Spleen (tissue), 11 donors: ENCODE results near the gene GPATCH4. TPM values are rescaled to one million over a fixed set of nuclear protein-coding genes. Genes with fewer than 3 reads are reported as not detected.
A peak's percentile ranks its signal among the peaks of the same experiment; 100 is the strongest.

Experiments
- DNase-seq: peaks from one replicate; pipeline ENCODE4 v3.0.0-alpha.2; 2020
- H3K27ac ChIP-seq, 8 donors: fragments of 200-600 bp; sonication (generic) in 7 of 8; 1 replicate in 4 of 8; 2 replicates in 4 of 8; pipeline versions ENCODE4 v1.5.0 to v1.8.0; 2016 to 2021; ENCODE audit warnings: inconsistent platforms in 4 of 8, mild to moderate bottlenecking in 4 of 8, moderate library complexity in 1 of 8
- H3K27me3 ChIP-seq, 7 donors: fragments of 200-600 bp; sonication (generic) in 6 of 7; replicated peaks in 1 of 7; 1 replicate in 4 of 7; 2 replicates in 3 of 7; pipeline versions ENCODE4 v1.5.0 to v1.8.0; 2016 to 2021; ENCODE audit warnings: inconsistent platforms in 3 of 7, mild to moderate bottlenecking in 1 of 7
- H3K36me3 ChIP-seq, 6 donors: fragments of 200-600 bp; sonication (generic) in 5 of 6; 1 replicate in 4 of 6; 2 replicates in 2 of 6; pipeline versions ENCODE4 v1.5.0 to v1.8.0; 2016 to 2021; ENCODE audit warnings: inconsistent platforms in 2 of 6
- H3K4me1 ChIP-seq, 6 donors: fragments of 200-600 bp; sonication (generic) in 5 of 6; 1 replicate in 3 of 6; 2 replicates in 3 of 6; pipeline versions ENCODE4 v1.5.0 to v1.8.0; 2016 to 2021; ENCODE audit warnings: inconsistent platforms in 3 of 6
- H3K4me3 ChIP-seq, 8 donors: fragments of 200-600 bp; sonication (generic) in 7 of 8; 1 replicate in 4 of 8; 2 replicates in 4 of 8; pipeline versions ENCODE4 v1.5.0 to v1.8.0; 2016 to 2021; ENCODE audit warnings: inconsistent platforms in 4 of 8, mild to moderate bottlenecking in 4 of 8, moderate library complexity in 2 of 8
- H3K9me3 ChIP-seq, 8 donors: fragments of 200-600 bp; sonication (generic) in 7 of 8; 1 replicate in 4 of 8; 2 replicates in 4 of 8; pipeline versions ENCODE4 v1.5.0 to v1.8.0; 2016 to 2021; ENCODE audit warnings: inconsistent platforms in 4 of 8
- POLR2A ChIP-seq, 3 donors: fragments of 450-650 bp; IDR thresholded peaks; one replicate each; pipeline ENCODE4 v1.5.1; 2017; ENCODE audit warnings: antibody characterized with exemption in 3 of 3, mild to moderate bottlenecking in 1 of 3
- POLR2AphosphoS5 ChIP-seq, 3 donors: sonication (generic); formaldehyde crosslinking; IDR thresholded peaks; one replicate each; pipeline ENCODE4 v1.5.1; 2017; ENCODE audit warnings: antibody characterized with exemption in 3 of 3
- WGBS, 5 donors: extraction: QIAGEN DNeasy Blood & Tissue Kit in 3 of 5; methylation state at CpG; one replicate each; pipeline versions ENCODE4 v1.1.5 to v1.1.7; 2013 to 2018; 5-methylcytosine and 5-hydroxymethylcytosine counted together
- intact Hi-C: fragments of 100-400 bp; cut with DNase I; formaldehyde crosslinking; loops from one replicate; pipeline ENCODE4 v1.15.0; 2023; ENCODE audit warnings: low total_unique reads
- polyA plus RNA-seq, 3 donors: library from polyadenylated mRNA; stranded (reverse); fragments of 200-250 nt; gene quantifications; one replicate each; pipeline ENCODE4 v1.2.1, GENCODE V29; 2013
- total RNA-seq, 7 donors: library from RNA; depleted of rRNA in 3 of 7; stranded (reverse); fragments of >200 nt in 3 of 7; fragmentation: NEBNext Ultra II Directional in 4 of 7; extraction: Animal tissue kit (Norgen Biotek cat#: 25700) in 4 of 7; gene quantifications; one replicate each; pipeline versions ENCODE4 v1.1.0 to v1.2.1, GENCODE V29; 2016 to 2021
- TF ChIP-seq, protein P1 (sequence below), 11 experiments: fragments of 200-600 bp in 7 of 11; fragments of 450-650 bp in 4 of 11; sonication (generic) in 4 of 11; IDR thresholded peaks in 8 of 11; conservative IDR thresholded peaks in 3 of 11; 1 replicate in 7 of 11; 2 replicates in 4 of 11; pipeline versions ENCODE4 v1.4.0 to v1.8.0; 2016 to 2021; ENCODE audit warnings: antibody characterized with exemption in 11 of 11, inconsistent platforms in 4 of 11, mild to moderate bottlenecking in 1 of 11
- donor health status: healthy with polysubstance abuse.
- donor health status: DM: no; HTN: no; CAD: no; lungs with moderate emphysema.
- donor health status: DM: no; HTN: no; CAD: no.
- donor health status: Bipolar disorder and iron deficiency.
- donor health status: healthy.
- donor health status: DM: no; HTN: no; CAD: no.
- donor health status: DM: yes; HTN: yes; CAD: no.

GPATCH4 gene
- total and polyA plus RNA-seq, 10 donors = 12.3 to 49.6 (median 25.5) TPM

DNA sequence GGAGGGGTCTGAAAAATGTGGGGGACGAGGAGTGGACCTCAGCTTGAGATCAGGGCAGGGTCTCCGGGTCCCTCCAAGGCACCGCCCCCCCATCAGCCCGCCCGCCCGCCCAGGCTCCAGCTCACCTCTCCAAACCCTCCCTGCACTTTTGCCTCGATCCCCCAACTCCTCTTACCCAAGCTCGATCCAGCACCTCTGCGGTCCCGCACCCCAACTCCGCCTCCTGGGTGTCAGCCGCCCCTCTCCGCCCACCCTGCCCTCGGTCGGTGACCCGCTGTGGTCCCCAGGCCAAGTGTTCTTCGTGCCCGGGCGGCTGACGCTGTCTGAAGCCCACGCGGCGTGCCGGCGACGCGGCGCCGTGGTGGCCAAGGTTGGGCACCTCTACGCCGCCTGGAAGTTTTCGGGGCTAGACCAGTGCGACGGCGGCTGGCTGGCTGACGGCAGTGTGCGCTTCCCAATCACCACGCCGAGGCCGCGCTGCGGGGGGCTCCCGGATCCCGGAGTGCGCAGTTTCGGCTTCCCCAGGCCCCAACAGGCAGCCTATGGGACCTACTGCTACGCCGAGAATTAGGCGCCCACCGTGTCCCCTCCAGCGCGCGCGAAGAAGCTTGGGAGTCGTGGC lies 23.6 kb upstream of the GPATCH4 start:
- Histone ChIP-seq H3K27ac (peak overlapping the region in 1 of 8 donors; percentile 46), H3K27me3 (peaks cover 5 to 94% (median 44%) of the 10 kb centered on the region in 7 donors), H3K4me1 (peaks cover 24 to 33% (median 28%) of the 10 kb centered on the region in 6 donors), H3K36me3 (no peaks in the 10 kb centered on the region), H3K9me3 (no peaks in the 10 kb centered on the region), H3K4me3 (peak overlapping the region; percentile 29 to 71 (median 38))
- 2 to 4% (median 3%) methylated on average over 43 to 54 of the region's 55 CpGs; no CpG with 5 or more reads in 1 of the 5 donors for WGBS, 5 donors
- TF ChIP-seq POLR2A (IDR thresholded peaks at IDR 0.05) = no peak
- no peak for TF ChIP-seq POLR2AphosphoS5 (IDR thresholded peaks at IDR 0.05)
- TF ChIP-seq, protein P1, sequence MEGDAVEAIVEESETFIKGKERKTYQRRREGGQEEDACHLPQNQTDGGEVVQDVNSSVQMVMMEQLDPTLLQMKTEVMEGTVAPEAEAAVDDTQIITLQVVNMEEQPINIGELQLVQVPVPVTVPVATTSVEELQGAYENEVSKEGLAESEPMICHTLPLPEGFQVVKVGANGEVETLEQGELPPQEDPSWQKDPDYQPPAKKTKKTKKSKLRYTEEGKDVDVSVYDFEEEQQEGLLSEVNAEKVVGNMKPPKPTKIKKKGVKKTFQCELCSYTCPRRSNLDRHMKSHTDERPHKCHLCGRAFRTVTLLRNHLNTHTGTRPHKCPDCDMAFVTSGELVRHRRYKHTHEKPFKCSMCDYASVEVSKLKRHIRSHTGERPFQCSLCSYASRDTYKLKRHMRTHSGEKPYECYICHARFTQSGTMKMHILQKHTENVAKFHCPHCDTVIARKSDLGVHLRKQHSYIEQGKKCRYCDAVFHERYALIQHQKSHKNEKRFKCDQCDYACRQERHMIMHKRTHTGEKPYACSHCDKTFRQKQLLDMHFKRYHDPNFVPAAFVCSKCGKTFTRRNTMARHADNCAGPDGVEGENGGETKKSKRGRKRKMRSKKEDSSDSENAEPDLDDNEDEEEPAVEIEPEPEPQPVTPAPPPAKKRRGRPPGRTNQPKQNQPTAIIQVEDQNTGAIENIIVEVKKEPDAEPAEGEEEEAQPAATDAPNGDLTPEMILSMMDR (IDR thresholded peaks at IDR 0.05 in 8 of 11, conservative IDR thresholded peaks at IDR 0.05 in 3 of 11) = no peak
- intact Hi-C loops = no loop called here
- DNase-seq = no peak

DNA sequence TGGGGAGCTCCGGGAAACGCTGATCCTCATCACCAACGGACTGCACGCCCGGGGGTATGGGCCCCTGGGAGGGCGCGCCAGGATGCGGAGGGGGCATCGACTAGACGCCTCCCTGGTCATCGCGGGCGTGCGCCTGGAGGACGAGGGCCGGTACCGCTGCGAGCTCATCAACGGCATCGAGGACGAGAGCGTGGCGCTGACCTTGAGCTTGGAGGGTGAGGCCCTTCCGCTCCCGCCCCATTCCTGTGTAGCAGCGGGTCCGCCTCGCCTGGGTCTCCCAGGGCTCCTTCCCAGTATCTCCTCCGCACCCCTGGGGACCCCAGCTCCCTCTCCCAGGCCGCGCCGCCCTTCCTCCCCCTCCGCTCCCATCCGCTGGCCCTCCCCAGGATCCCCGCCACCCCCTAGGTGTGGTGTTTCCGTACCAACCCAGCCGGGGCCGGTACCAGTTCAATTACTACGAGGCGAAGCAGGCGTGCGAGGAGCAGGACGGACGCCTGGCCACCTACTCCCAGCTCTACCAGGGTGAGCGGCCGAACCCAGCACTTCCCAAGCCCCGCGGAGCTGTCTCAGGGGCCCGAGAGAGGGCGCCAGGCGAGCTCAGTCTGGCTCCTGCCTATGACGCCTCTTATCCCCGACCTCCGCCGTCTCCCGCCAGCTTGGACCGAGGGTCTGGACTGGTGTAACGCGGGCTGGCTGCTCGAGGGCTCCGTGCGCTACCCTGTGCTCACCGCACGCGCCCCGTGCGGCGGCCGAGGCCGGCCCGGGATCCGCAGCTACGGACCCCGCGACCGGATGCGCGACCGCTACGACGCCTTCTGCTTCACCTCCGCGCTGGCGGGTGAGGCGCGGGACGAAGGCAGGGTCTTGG lies 22.9 kb upstream of the GPATCH4 start:
- Histone ChIP-seq H3K9me3 (no peaks in the 10 kb centered on the region), H3K4me1 (peaks cover 24 to 33% (median 28%) of the 10 kb centered on the region in 6 donors), H3K36me3 (no peaks in the 10 kb centered on the region), H3K27ac (peak overlapping the region in 4 of 8 donors; percentile 4 to 46 (median 22)), H3K4me3 (peak overlapping the region; percentile 29 to 71 (median 38)), H3K27me3 (peaks cover 5 to 94% (median 44%) of the 10 kb centered on the region in 7 donors)
- whole genome bisulfite sequencing, 5 donors = 1 to 5% (median 2%) methylated on average over 51 to 87 of the region's 87 CpGs
- intact Hi-C loops = no loop called here
- DNase-seq = peak; percentile 81
- peak in 2 of 3 donors; percentile 35 to 37 for TF ChIP-seq POLR2AphosphoS5 (IDR thresholded peaks at IDR 0.05)
- TF ChIP-seq, protein P1 (IDR thresholded peaks at IDR 0.05 in 8 of 11, conservative IDR thresholded peaks at IDR 0.05 in 3 of 11) = peak in 4 of 11 experiments; percentile 19 to 32 (median 25)
- no peak for TF ChIP-seq POLR2A (IDR thresholded peaks at IDR 0.05)

DNA sequence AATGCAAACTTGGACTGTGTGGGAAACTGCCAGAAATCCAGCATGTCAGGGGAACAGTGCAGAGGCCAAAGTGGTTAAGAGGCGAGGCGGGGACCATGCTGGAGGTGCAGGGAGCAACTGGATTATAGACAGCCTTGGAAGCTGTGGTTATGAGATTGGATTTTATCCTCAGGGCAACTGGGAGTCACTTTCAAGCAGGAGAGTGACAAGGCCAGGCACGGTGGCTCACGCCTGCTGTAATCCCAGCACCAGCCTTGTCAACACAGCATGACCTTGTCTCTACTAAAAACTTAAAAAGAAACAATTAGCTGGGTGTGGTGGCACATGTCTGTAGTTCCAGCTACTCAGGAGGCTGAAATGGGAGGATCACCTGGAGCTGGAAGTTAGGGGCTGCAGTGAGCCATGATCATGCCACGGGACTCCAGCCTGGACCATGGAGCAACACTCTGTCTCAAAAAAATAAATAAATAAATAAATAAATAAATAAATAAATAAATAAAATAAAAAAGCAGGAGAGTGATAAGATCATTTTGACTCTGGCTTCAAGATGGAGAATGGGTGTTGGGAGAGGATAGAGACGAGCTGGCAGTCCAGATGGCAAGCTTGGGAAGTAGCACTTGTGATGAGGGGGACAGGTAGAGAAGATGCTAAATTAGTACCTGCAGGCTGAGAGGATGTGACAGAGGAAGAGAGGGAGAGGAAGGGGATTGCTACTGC lies 21.5 kb upstream of the GPATCH4 start:
- intact Hi-C loops = no loop called here
- 64 to 81% (median 69%) methylated on average over 6 of the region's 6 CpGs for WGBS, 5 donors
- Histone ChIP-seq H3K36me3 (no peaks in the 10 kb centered on the region), H3K9me3 (no peaks in the 10 kb centered on the region), H3K27me3 (peaks cover 5 to 97% (median 44%) of the 10 kb centered on the region in 7 donors), H3K27ac (no peak overlapping the region), H3K4me3 (no peak overlapping the region), H3K4me1 (peaks cover 24 to 33% (median 28%) of the 10 kb centered on the region in 6 donors)
- DNase-seq = no peak
- TF ChIP-seq POLR2A (IDR thresholded peaks at IDR 0.05) = no peak
- TF ChIP-seq, protein P1 (IDR thresholded peaks at IDR 0.05 in 8 of 11, conservative IDR thresholded peaks at IDR 0.05 in 3 of 11) = no peak
- TF ChIP-seq POLR2AphosphoS5 (IDR thresholded peaks at IDR 0.05) = no peak
